Lower leg skin (tissue), 3 donors: ENCODE results near the gene MAGI2.

ENCODE experiments used
- CTCF ChIP-seq, 3 donors: fragments of 450-650 bp; IDR thresholded peaks; one replicate each; pipeline ENCODE4 v1.5.1; 2016; ENCODE audit warnings: antibody characterized with exemption in 3 of 3, mild to moderate bottlenecking in 3 of 3, moderate library complexity in 2 of 3
- POLR2A ChIP-seq, 2 donors: fragments of 450-650 bp; IDR thresholded peaks; one replicate each; pipeline ENCODE4 v1.6.1; 2016 to 2017; ENCODE audit warnings: antibody characterized with exemption in 2 of 2, mild to moderate bottlenecking in 1 of 2, moderate library complexity in 1 of 2

GRCh38 chr7:78253850-78254725, 1199.4 kb downstream of the MAGI2 start:
- TF ChIP-seq CTCF (IDR thresholded peaks at IDR 0.05): no peak
- TF ChIP-seq POLR2A (IDR thresholded peaks at IDR 0.05): no peak
